Prostate gland (tissue), 2 donors: ENCODE data around the gene SLC5A8. TPM values are rescaled to one million over a fixed set of nuclear protein-coding genes. Genes with fewer than 3 reads are reported as not detected.

Source experiments
- DNase-seq: peaks from one replicate; pipeline ENCODE4 v3.0.0-alpha.2; 2019; ENCODE audit warnings: low spot score
- H3K27ac ChIP-seq, 2 donors: fragments of 200-600 bp; sonication (generic); 2 replicates each; pipeline ENCODE4 v1.5.1; 2017 to 2019
- H3K27me3 ChIP-seq: fragments of 200-600 bp; sonication (generic); replicated peaks from 2 replicates; pipeline ENCODE4 v1.5.1; 2019; ENCODE audit not compliant: insufficient read depth
- H3K36me3 ChIP-seq, 2 donors: fragments of 200-600 bp; sonication (generic); 1 replicate in 1 of 2; 2 replicates in 1 of 2; pipeline versions ENCODE4 v1.5.1 to v1.8.1; 2017 to 2019
- H3K4me1 ChIP-seq: fragments of 200-600 bp; sonication (generic); replicated peaks from 2 replicates; pipeline ENCODE4 v1.5.1; 2019
- H3K4me3 ChIP-seq, 2 donors: fragments of 200-600 bp; sonication (generic); 2 replicates each; pipeline ENCODE4 v1.5.1; 2017 to 2019
- H3K9me3 ChIP-seq: fragments of 200-600 bp; sonication (generic); 2 replicates; pipeline ENCODE4 v1.5.1; 2017
- CTCF ChIP-seq, 4 experiments: fragments of 200-600 bp in 2 of 4; fragments of 450-650 bp in 2 of 4; sonication (generic) in 2 of 4; IDR thresholded peaks; 1 replicate in 3 of 4; 2 replicates in 1 of 4; pipeline ENCODE4 v1.5.1; 2016 to 2019; ENCODE audit warnings: antibody characterized with exemption in 4 of 4, mild to moderate bottlenecking in 2 of 4, moderate library complexity in 2 of 4
- POLR2A ChIP-seq: fragments of 450-650 bp; IDR thresholded peaks from one replicate; pipeline ENCODE4 v1.6.1; 2016; ENCODE audit warnings: antibody characterized with exemption, mild to moderate bottlenecking
- POLR2AphosphoS5 ChIP-seq: sonication (generic); formaldehyde crosslinking; IDR thresholded peaks from one replicate; pipeline ENCODE4 v1.6.1; 2017; ENCODE audit warnings: antibody characterized with exemption
- WGBS: methylation state at CpG from one replicate; pipeline ENCODE4 v1.1.5; 2018; 5-methylcytosine and 5-hydroxymethylcytosine counted together
- intact Hi-C: fragments of 100-400 bp; cut with DNase I; formaldehyde crosslinking; loops from one replicate; pipeline ENCODE4 v1.14.2; 2022
- total RNA-seq, 2 donors: library from RNA; depleted of rRNA; stranded (reverse); fragments of >200 nt; gene quantifications; one replicate each; pipeline ENCODE4 v1.1.0, GENCODE V29; 2016

The SLC5A8 gene
- total RNA-seq, 2 donors from 2014 or later: 0.51 to 5.6 TPM

- H3K27ac ChIP-seq: no peak overlapping the region
- H3K4me3 ChIP-seq: no peak overlapping the region
- no peaks in the 10 kb centered on the region for H3K36me3 ChIP-seq
- intact Hi-C loops: no loop called here
- TF ChIP-seq POLR2AphosphoS5 (no peak), POLR2A (no peak), CTCF (IDR thresholded peaks at IDR 0.05) (no peak)
- WGBS: 43% methylated on average over 5 of the region's 5 CpGs
- no peak for DNase-seq
- H3K9me3 ChIP-seq: no peaks in the 10 kb centered on the region
- no peaks in the 10 kb centered on the region for H3K4me1 ChIP-seq
- no peaks in the 10 kb centered on the region for H3K27me3 ChIP-seq
Observed at GRCh38 chr12:101230547-101230946, 20.5 kb upstream of the SLC5A8 start.

DNA sequence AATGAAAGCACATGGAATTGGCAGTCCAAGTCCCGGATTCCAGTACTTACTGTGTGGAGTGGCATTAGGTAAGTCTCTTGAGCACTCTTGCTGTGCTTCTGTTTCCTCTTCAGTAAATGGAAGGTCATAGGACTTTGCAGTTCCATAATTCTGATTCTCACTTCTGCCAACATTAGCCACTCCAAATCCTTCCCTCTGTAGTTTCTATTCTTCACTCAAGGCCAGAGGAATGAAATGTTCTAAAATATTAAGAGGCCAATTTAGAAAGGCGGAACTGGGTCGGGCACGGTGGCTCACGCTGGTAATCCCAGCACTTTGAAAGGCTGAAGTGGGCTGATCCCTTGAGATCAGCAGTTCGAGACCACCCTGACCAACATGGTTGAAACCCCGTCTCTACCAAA lies 19.8 kb upstream of the SLC5A8 start:
- intact Hi-C loops: no loop called here
- TF ChIP-seq POLR2AphosphoS5: no peak
- TF ChIP-seq CTCF (IDR thresholded peaks at IDR 0.05): no peak
- Histone ChIP-seq H3K4me3 (no peak overlapping the region), H3K27me3 (no peaks in the 10 kb centered on the region), H3K4me1 (no peaks in the 10 kb centered on the region), H3K36me3 (no peaks in the 10 kb centered on the region), H3K27ac (no peak overlapping the region), H3K9me3 (no peaks in the 10 kb centered on the region)
- WGBS: 90% methylated on average over 7 of the region's 7 CpGs
- DNase-seq: no peak

GRCh38 chr12:101221301-101221700 lies 11.3 kb upstream of the SLC5A8 start:
- H3K9me3 ChIP-seq: no peaks in the 10 kb centered on the region
- DNase-seq: no peak
- H3K27me3 ChIP-seq: no peaks in the 10 kb centered on the region
- H3K36me3 ChIP-seq: no peaks in the 10 kb centered on the region
- 36% methylated on average over 1 of the region's 1 CpG for WGBS
- TF ChIP-seq POLR2A: no peak
- no peak for TF ChIP-seq POLR2AphosphoS5
- TF ChIP-seq CTCF (IDR thresholded peaks at IDR 0.05): no peak
- H3K27ac ChIP-seq: no peak overlapping the region
- H3K4me1 ChIP-seq: no peaks in the 10 kb centered on the region
- intact Hi-C loops: no loop called here
- H3K4me3 ChIP-seq: no peak overlapping the region

DNA sequence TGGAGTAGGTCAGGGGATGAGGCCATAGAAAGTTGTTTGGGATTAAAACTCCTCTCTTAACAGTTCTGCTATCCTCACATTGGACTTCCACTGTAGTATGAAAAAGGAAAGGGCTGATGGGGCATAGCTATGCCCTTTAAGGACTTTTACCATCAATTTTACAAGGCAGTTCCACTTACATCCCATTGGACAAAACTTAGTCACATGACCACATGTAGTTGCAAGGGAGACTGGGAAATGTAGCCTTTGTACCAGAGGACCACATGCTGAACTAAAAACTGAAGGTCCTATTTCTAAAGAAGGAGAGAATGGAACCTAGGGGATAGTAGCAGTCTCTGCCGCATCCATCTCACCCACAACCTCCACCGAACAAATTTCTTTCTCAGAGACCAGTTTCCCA lies 6.8 kb upstream of the SLC5A8 start:
- 95% methylated on average over 2 of the region's 2 CpGs for WGBS
- H3K4me3 ChIP-seq: no peak overlapping the region
- intact Hi-C loops: no loop called here
- no peak overlapping the region for H3K27ac ChIP-seq
- no peaks in the 10 kb centered on the region for H3K9me3 ChIP-seq
- H3K27me3 ChIP-seq: no peaks in the 10 kb centered on the region
- no peak for TF ChIP-seq POLR2A
- TF ChIP-seq CTCF (IDR thresholded peaks at IDR 0.05): no peak
- TF ChIP-seq POLR2AphosphoS5: no peak
- H3K4me1 ChIP-seq: no peaks in the 10 kb centered on the region
- H3K36me3 ChIP-seq: no peaks in the 10 kb centered on the region
- no peak for DNase-seq

DNA sequence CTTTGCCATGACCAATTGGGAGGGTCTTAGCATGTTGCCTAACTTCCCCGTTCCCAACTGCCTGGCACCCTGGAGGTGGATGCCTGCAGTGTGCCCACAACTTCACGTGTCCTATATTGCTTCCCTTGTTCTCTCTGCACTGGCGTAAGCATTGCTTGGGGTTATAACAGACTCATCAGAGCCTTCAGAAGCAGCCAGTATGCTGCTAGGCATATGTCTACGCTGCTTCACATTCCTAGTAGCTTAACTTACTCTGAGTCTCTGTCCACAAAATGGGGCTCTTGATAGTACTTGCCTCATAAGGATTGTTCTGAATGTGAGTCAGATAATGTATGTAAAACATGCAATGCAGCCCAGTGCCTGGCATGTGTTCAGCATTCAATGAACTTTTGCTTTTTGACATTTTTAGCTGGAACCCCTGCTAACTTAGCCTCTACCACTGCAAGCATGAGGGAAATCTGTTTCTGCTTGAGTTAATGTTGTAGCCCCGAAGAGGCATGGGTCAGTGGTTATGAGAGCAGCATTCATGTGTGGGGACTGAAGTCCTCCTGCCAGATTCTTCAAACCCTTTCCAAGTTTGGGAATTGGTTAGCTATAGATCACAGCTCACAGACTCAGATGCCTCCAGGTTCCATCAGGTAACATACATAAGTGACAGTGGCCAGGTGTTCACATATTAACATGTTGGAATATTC lies 2.8 kb downstream of the SLC5A8 start:
- 85% methylated on average over 5 of the region's 5 CpGs for WGBS
- Histone ChIP-seq H3K4me3 (no peak overlapping the region), H3K36me3 (no peaks in the 10 kb centered on the region), H3K4me1 (no peaks in the 10 kb centered on the region), H3K27me3 (no peaks in the 10 kb centered on the region), H3K27ac (no peak overlapping the region), H3K9me3 (no peaks in the 10 kb centered on the region)
- DNase-seq: no peak
- no peak for TF ChIP-seq POLR2AphosphoS5
- no peak for TF ChIP-seq CTCF (IDR thresholded peaks at IDR 0.05)
- no peak for TF ChIP-seq POLR2A
- intact Hi-C loops: no loop called here
